ENCODE data around the gene POU3F3.
A peak's percentile ranks its signal among the peaks of the same experiment; 100 is the strongest.

The POU3F3 gene

DNA sequence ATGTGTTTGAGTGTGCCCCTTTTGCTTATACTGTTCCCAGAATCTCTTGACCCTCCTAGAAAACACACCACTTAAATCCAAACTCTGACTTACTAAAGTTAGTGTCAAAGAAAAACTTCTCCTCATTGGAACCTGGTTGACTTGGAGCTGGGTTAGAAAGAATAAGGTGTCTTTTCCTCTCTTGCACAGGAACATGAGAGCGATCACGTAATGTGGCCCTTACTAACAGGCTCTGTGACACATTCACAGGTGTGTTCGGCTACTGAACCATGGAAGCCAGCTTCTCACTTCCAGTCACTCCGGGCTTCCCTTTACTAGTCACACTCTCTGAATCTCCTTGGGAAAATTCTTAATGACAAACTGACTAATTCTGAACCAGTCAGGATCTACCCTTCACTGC, 5.4 kb upstream of the POU3F3 start:
- in situ Hi-C loops (cut with HindIII; ENCODE audit: low pct_ligation_motif_present, low sequenced_read_pairs), result no loop called here
- DNase-seq, result no peak

GRCh38 chr2:104849101-104849500, 4.8 kb upstream of the POU3F3 start:
- no peak overlapping the region for H3K4me3 ChIP-seq (ENCODE audit: low read depth, low read length)
- TF ChIP-seq, protein P1, sequence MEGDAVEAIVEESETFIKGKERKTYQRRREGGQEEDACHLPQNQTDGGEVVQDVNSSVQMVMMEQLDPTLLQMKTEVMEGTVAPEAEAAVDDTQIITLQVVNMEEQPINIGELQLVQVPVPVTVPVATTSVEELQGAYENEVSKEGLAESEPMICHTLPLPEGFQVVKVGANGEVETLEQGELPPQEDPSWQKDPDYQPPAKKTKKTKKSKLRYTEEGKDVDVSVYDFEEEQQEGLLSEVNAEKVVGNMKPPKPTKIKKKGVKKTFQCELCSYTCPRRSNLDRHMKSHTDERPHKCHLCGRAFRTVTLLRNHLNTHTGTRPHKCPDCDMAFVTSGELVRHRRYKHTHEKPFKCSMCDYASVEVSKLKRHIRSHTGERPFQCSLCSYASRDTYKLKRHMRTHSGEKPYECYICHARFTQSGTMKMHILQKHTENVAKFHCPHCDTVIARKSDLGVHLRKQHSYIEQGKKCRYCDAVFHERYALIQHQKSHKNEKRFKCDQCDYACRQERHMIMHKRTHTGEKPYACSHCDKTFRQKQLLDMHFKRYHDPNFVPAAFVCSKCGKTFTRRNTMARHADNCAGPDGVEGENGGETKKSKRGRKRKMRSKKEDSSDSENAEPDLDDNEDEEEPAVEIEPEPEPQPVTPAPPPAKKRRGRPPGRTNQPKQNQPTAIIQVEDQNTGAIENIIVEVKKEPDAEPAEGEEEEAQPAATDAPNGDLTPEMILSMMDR (IDR thresholded peaks at IDR 0.05; ENCODE audit: low read depth, low read length, missing control alignments), result no peak
- in situ Hi-C loops (cut with HindIII; ENCODE audit: low pct_ligation_motif_present, low sequenced_read_pairs), result no loop called here
- no peak for DNase-seq
- no peaks in the 10 kb centered on the region for H3K36me3 ChIP-seq (replicated peaks)
- peaks cover 85% of the 10 kb centered on the region for H3K27me3 ChIP-seq (replicated peaks)
- no peak overlapping the region for H3K27ac ChIP-seq

More for the DNA sequence above, 5.4 kb upstream of the POU3F3 start:
- TF ChIP-seq, protein P1 (IDR thresholded peaks at IDR 0.05; ENCODE audit: low read depth, low read length, missing control alignments), result no peak
- Histone ChIP-seq H3K36me3 (replicated peaks) (no peaks in the 10 kb centered on the region), H3K27me3 (replicated peaks) (peaks cover 87% of the 10 kb centered on the region), H3K4me3 (ENCODE audit: low read depth, low read length) (no peak overlapping the region), H3K27ac (no peak overlapping the region)

- Histone ChIP-seq H3K36me3 (replicated peaks) (no peaks in the 10 kb centered on the region), H3K27ac (no peak overlapping the region), H3K27me3 (replicated peaks) (peaks cover 85% of the 10 kb centered on the region), H3K4me3 (ENCODE audit: low read depth, low read length) (no peak overlapping the region)
- TF ChIP-seq, protein P1 (IDR thresholded peaks at IDR 0.05; ENCODE audit: low read depth, low read length, missing control alignments), result peak; percentile 83
- DNase-seq, result peak; percentile 43
- in situ Hi-C loops (cut with HindIII; ENCODE audit: low pct_ligation_motif_present, low sequenced_read_pairs), result no loop called here
These were observed 4.2 kb upstream of the POU3F3 start for GRCh38 chr2:104849618-104850141.

- Histone ChIP-seq H3K4me3 (ENCODE audit: low read depth, low read length) (no peak overlapping the region), H3K36me3 (replicated peaks) (no peaks in the 10 kb centered on the region), H3K27ac (no peak overlapping the region), H3K27me3 (replicated peaks) (peaks cover 79% of the 10 kb centered on the region)
- in situ Hi-C loops (cut with HindIII; ENCODE audit: low pct_ligation_motif_present, low sequenced_read_pairs), result no loop called here
- TF ChIP-seq, protein P1 (IDR thresholded peaks at IDR 0.05; ENCODE audit: low read depth, low read length, missing control alignments), result no peak
- no peak for DNase-seq
These were observed 3.3 kb upstream of the POU3F3 start for GRCh38 chr2:104850361-104851290.

GRCh38 chr2:104851291-104852089, 2.4 kb upstream of the POU3F3 start:
- Histone ChIP-seq H3K36me3 (replicated peaks) (no peaks in the 10 kb centered on the region), H3K27ac (no peak overlapping the region), H3K4me3 (ENCODE audit: low read depth, low read length) (no peak overlapping the region), H3K27me3 (replicated peaks) (peaks cover 76% of the 10 kb centered on the region)
- in situ Hi-C loops (cut with HindIII; ENCODE audit: low pct_ligation_motif_present, low sequenced_read_pairs), result no loop called here
- DNase-seq, result no peak
- TF ChIP-seq, protein P1 (IDR thresholded peaks at IDR 0.05; ENCODE audit: low read depth, low read length, missing control alignments), result no peak
